Right cardiac atrium (tissue), 5 donors: ENCODE measurements around the gene APOBEC3B. TPM values are rescaled to one million over a fixed set of nuclear protein-coding genes. Genes with fewer than 3 reads are reported as not detected.
"Not testable (repeated sequence)": the region's sequence is repeated elsewhere in the genome, so short reads cannot be mapped to it uniquely, and the experiment has no call there.

Experiments used
- ATAC-seq, 2 donors: fragments of 200-7000 bp; cut with Tn5 transposase; one replicate each; pipeline versions ENCODE4 v1.8.0 to v1.9.1; 2020; ENCODE audit warnings: moderate library complexity in 2 of 2, mild to moderate bottlenecking in 1 of 2
- DNase-seq, 3 donors: peaks; one replicate each; pipeline ENCODE4 v3.0.0-alpha.2; 2020
- H3K27ac ChIP-seq: one replicate; pipeline ENCODE4 v1.5.1; 2013; ENCODE audit warnings: mild to moderate bottlenecking, low read length, control low read depth, moderate library complexity
- H3K27me3 ChIP-seq: one replicate; pipeline ENCODE4 v1.6.1; 2013; ENCODE audit not compliant: control insufficient read depth, insufficient read depth
- H3K4me1 ChIP-seq: one replicate; pipeline ENCODE4 v1.6.1; 2013; ENCODE audit warnings: low read length; ENCODE audit not compliant: control insufficient read depth, insufficient read depth
- H3K4me3 ChIP-seq: one replicate; pipeline ENCODE4 v1.5.1; 2013; ENCODE audit warnings: low read length, control low read depth
- H3K9me3 ChIP-seq: one replicate; pipeline ENCODE4 v1.6.1; 2013; ENCODE audit warnings: low read length; ENCODE audit not compliant: control insufficient read depth
- WGBS: extraction: QIAGEN DNeasy Blood & Tissue Kit; methylation state at CpG from one replicate; pipeline ENCODE4 v1.1.7; 2013; 5-methylcytosine and 5-hydroxymethylcytosine counted together
- intact Hi-C, 4 donors: fragments of 100-400 bp; cut with DNase I; formaldehyde crosslinking; loops; one replicate each; pipeline versions ENCODE4 v1.11.0 to v1.14.0; 2022 to 2023
- polyA plus RNA-seq: library from polyadenylated mRNA; stranded (reverse); fragments of 200-250 nt; gene quantifications from one replicate; pipeline ENCODE4 v1.2.3, GENCODE V29; 2013
- total RNA-seq, 4 donors: library from RNA; stranded (reverse); fragmentation: NEBNext Ultra II Directional; extraction: Animal tissue kit (Norgen Biotek cat#: 25700); gene quantifications; one replicate each; pipeline ENCODE4 v1.2.1, GENCODE V29; 2021
- donor health status: healthy with polysubstance abuse.
- donor health status: DM: no; HTN: yes; CAD: no.
- donor health status: DM: no; HTN: no; CAD: no.
- donor health status: DM: no; HTN: yes; CAD: no; lungs with severe emphysema.
- donor health status: DM: yes; HTN: yes; CAD: no.

The APOBEC3B gene
- total and polyA plus RNA-seq, 5 donors: 1.3 to 2.6 (median 1.8) TPM

DNA sequence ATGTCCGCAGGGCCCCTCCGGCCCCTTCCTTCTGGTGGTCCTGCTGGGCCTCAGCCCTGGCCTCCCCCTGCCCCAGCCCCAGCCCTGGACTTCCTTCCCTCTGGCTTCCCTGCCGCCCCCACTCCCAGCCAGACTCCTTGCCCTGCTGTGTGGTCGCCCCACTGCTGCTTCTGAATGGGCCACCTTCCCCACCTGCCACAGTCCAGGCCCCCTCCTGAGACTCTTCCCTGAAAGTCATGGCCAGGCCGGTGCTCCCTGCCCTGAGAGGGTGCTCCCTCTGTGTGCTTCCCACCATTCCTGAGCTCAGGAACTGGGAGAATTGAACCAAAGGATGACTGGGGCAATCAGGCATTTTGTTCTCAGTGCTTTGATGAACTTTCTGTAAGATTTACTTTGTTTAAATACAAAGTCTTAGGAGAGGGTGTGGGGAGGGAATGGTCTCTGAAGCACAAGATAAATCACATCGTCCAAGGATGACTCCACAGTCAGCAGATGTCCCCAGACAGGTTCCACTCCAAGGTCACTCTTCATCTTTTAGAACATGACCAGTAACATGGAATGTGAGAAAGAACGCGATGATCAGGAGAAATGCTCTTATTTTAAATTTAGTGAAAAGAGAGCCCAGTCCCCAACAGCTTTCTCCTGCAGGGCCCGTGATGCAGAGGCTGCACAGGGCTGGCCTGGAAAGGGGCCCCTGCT, 39.6 kb downstream of the APOBEC3B start:
- WGBS: 53% methylated on average over 9 of the region's 9 CpGs
- no peaks in the 10 kb centered on the region for H3K9me3 ChIP-seq
- H3K27me3 ChIP-seq: no peaks in the 10 kb centered on the region
- intact Hi-C loops: no loop called here
- peak in 1 of 3 donors; percentile 66 for DNase-seq
- H3K27ac ChIP-seq: peak overlapping the region; percentile 13
- H3K4me1 ChIP-seq: no peaks in the 10 kb centered on the region
- ATAC-seq: peak; percentile 4 to 21
- peak overlapping the region; percentile 5 for H3K4me3 ChIP-seq

GRCh38 chr22:39024519-39025308, 42.6 kb downstream of the APOBEC3B start:
- Histone ChIP-seq H3K4me3 (no peak overlapping the region), H3K27me3 (no peaks in the 10 kb centered on the region), H3K27ac (no peak overlapping the region), H3K4me1 (no peaks in the 10 kb centered on the region), H3K9me3 (no peaks in the 10 kb centered on the region)
- intact Hi-C loops: no loop called here
- ATAC-seq (no peak), DNase-seq (peak in 1 of 3 donors; percentile 18)
- 75% methylated on average over 15 of the region's 15 CpGs for WGBS

DNA sequence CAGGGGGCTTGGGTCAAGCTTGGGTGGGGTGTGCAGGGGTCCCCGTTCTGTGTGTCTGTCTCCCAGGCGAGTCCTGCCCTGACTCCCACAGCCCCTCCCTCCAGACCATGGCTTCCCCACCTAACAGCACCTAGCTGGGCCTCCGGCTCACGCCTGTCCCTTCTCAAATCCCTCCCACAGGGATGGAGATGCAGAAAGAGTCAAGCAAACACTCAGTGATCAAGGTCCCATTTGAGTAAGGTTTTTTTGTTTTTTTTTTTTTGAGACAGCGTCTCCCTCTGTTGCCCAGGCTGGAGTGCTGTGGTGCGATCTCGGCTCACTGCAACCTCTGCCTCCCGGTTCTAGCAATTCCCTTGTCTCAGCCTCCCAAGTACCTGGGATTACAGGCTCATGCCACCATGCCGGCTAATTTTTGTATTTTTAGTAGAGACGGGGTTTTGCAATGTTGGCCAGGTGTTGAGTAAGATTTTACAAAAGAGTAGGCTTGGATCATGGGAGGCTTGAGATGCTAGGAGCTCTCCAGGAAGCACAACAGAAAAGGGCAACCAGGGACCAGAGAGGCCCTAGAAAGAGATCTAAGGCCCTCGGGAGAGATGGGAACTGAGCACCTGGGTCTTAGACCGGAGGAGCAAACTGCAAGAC, 44.5 kb downstream of the APOBEC3B start:
- Histone ChIP-seq H3K27me3 (no peaks in the 10 kb centered on the region), H3K9me3 (no peaks in the 10 kb centered on the region), H3K27ac (no peak overlapping the region), H3K4me1 (no peaks in the 10 kb centered on the region), H3K4me3 (no peak overlapping the region)
- ATAC-seq: no peak
- intact Hi-C loops: no loop called here
- peak in 1 of 3 donors; percentile 42 for DNase-seq
- WGBS: 90% methylated on average over 12 of the region's 12 CpGs

DNA sequence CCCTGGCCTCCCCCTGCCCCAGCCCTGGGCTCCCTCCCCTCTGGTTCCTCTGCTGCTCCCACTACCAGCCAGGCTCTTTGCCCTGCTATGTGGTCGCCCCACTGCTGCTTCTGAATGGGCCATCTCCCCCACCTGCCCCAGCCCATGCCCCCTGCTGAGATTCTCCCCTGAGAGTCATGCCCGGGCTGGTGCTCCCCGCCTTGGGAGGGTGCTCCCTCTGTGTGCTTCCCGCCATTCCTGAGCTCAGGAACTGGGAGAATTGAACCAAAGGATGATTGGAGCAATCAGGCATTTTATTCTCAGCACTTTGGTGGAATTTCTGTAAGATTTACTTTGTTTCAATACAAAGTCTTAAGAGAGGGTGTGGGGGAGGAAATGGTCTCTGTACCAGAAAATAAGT, 45.6 kb downstream of the APOBEC3B start:
- no peak overlapping the region for H3K27ac ChIP-seq
- H3K9me3 ChIP-seq: no peaks in the 10 kb centered on the region
- ATAC-seq (no peak), DNase-seq (peak in 1 of 3 donors; percentile 16)
- H3K4me1 ChIP-seq: no peaks in the 10 kb centered on the region
- H3K27me3 ChIP-seq: no peaks in the 10 kb centered on the region
- H3K4me3 ChIP-seq: no peak overlapping the region
- intact Hi-C loops: no loop called here
- WGBS: 91% methylated on average over 4 of the region's 4 CpGs

DNA sequence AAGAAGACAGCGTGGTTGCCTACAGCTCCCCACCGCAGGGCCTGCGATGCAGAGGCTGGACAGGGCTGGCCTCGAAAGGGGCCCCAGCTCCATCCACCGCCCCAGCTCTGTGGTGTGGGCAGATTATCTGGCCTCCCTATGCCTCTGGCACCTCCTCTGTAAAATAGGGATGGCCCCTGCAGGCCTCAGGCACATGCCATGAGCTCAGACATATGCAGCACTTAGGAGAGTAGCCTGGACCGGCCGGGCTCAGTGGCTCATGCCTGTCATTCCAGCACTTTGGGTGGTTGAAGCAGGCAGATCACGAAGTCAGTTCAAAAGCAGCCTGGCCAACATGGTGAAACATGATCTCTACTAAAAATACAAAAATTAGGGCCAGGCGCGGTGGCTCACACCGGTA, 46.1 kb downstream of the APOBEC3B start:
- intact Hi-C loops: no loop called here

GRCh38 chr22:39029227-39029626, 47.1 kb downstream of the APOBEC3B start:
- no peaks in the 10 kb centered on the region for H3K27me3 ChIP-seq
- intact Hi-C loops: no loop called here
- peak in 1 of 3 donors; percentile 6 for DNase-seq
- no peak overlapping the region for H3K27ac ChIP-seq
- WGBS: 92% methylated on average over 13 of the region's 13 CpGs
- H3K4me1 ChIP-seq: no peaks in the 10 kb centered on the region
- no peaks in the 10 kb centered on the region for H3K9me3 ChIP-seq
- H3K4me3 ChIP-seq: no peak overlapping the region
- ATAC-seq: no peak

More for the DNA sequence above, 46.1 kb downstream of the APOBEC3B start:
- Histone ChIP-seq H3K27ac (no peak overlapping the region), H3K9me3 (no peaks in the 10 kb centered on the region), H3K4me1 (no peaks in the 10 kb centered on the region), H3K4me3 (no peak overlapping the region), H3K27me3 (no peaks in the 10 kb centered on the region)
- no peak for ATAC-seq
- DNase-seq: peak in 1 of 3 donors; percentile 45
- 90% methylated on average over 11 of the region's 11 CpGs for WGBS

- Histone ChIP-seq H3K27me3 (no peaks in the 10 kb centered on the region), H3K4me3 (no peak overlapping the region), H3K27ac (no peak overlapping the region), H3K4me1 (no peaks in the 10 kb centered on the region), H3K9me3 (no peaks in the 10 kb centered on the region)
- no peak for ATAC-seq
- intact Hi-C loops: no loop called here
- 93% methylated on average over 14 of the region's 14 CpGs for WGBS
- DNase-seq: peak in 1 of 3 donors; percentile 24
Observed at GRCh38 chr22:39030705-39031104, 48.6 kb downstream of the APOBEC3B start.

DNA sequence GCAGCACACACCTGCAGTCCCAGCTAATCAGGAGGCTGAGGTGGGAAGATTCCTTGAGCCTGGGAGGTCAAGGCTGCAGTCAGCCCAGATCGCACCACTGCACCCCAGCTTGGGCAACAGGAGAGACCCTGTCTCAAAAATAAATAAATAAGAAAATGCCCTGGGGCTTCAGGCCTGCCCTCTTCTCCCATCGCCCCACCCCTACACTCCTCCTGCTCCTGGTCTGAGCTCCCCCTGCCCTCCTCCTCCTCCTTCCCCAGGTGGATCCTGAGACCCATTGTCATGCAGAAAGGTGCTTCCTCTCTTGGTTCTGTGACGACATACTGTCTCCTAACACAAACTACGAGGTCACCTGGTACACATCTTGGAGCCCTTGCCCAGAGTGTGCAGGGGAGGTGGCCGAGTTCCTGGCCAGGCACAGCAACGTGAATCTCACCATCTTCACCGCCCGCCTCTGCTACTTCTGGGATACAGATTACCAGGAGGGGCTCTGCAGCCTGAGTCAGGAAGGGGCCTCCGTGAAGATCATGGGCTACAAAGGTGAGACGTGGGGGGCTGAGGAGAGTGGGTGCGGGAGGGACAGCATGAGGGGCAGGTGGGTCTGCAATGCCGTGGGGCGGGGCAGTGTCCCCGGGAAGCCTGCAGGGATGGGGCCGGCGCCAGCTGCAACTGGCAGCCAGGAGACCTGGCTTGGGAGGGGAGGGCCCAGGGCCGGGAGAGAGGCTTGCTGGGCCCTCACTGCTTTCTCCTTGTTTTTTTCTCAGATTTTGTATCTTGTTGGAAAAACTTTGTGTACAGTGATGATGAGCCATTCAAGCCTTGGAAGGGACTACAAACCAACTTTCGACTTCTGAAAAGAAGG, 49.5 kb downstream of the APOBEC3B start:
- H3K27me3 ChIP-seq, H3K4me3 ChIP-seq, intact Hi-C loops, H3K4me1 ChIP-seq, ATAC-seq, H3K27ac ChIP-seq, H3K9me3 ChIP-seq: not testable (repeated sequence)
- peak in 1 of 3 donors; percentile 41 for DNase-seq
- WGBS: 67% methylated on average over 17 of the region's 18 CpGs

- intact Hi-C loops, DNase-seq, ATAC-seq, H3K4me1 ChIP-seq, H3K27me3 ChIP-seq, H3K27ac ChIP-seq, H3K9me3 ChIP-seq, H3K4me3 ChIP-seq: not testable (repeated sequence)
- 52% methylated on average over 2 of the region's 2 CpGs for WGBS
Observed at GRCh38 chr22:39037071-39037470, 54.9 kb downstream of the APOBEC3B start.

DNA sequence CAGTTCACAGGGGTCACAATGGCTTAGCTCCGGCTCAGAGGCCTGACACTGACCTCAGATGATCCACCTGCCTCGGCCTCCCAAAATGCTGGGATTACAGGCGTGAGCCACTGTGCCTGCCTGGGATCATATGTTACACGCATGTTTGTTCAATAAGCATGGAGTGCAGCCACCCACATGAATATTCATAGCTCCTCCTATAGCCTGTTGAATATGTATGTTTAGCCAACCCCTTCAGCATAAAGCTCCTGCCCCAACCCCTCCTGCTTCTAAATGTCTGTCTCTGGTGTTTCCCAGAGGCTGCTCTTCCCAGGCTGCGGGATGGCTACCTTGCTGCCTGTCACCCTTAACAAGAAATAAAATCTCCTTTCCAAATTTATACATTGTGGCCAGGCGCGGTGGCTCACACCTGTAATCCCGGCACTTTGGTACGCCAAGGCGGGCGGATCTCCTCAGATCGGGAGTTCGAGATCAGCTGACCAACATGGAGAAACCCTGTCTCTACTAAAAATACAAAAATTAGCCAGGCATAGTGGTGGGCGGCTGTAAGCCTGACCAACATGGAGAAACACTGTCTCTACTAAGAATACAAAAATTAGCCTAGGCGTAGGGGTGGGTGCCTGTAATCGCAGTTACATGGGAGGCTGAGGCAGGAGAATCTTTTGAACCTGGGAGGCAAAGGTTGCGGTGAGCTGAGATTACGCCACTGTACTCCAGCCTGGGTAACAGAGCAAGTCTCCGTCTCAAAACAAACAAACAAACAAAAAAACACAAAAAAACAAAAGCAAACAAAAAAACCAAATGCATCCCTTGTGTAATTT, 57.4 kb downstream of the APOBEC3B start:
- Histone ChIP-seq H3K4me1 (peaks cover 2% of the 10 kb centered on the region), H3K9me3 (no peaks in the 10 kb centered on the region), H3K27ac (no peak overlapping the region), H3K4me3 (no peak overlapping the region), H3K27me3 (no peaks in the 10 kb centered on the region)
- DNase-seq (no peak), ATAC-seq (no peak)
- intact Hi-C loops: no loop called here
- WGBS: 91% methylated on average over 19 of the region's 19 CpGs
